Activated CD4-positive, alpha-beta memory T cell treated with anti-CD3 and anti-CD28 coated beads, Interleukin-2, amount 10 ng/mL, durations not matched to agents 7 days and 5 days (primary cell): Measurements from ENCODE around the gene F2RL3. TPM values are rescaled to one million over a fixed set of nuclear protein-coding genes. Genes with fewer than 3 reads are reported as not detected.
"Not testable (repeated sequence)": the region's sequence is repeated elsewhere in the genome, so short reads cannot be mapped to it uniquely, and the experiment has no call there.

Experiments used
- CTCF ChIA-PET: fragments of 350-600 bp; sonication (Branson Sonifier 250); formaldehyde crosslinking; loops from one replicate; lab custom pipeline; 2021; ENCODE audit warnings: antibody characterized with exemption, inconsistent platforms; lab: Charles Lee
- POLR2A ChIA-PET: fragments of 350-600 bp; sonication (Branson Sonifier 250); formaldehyde crosslinking; loops from one replicate; lab custom pipeline; 2021; ENCODE audit warnings: antibody characterized with exemption; lab: Charles Lee
- DNase-seq: peaks from one replicate; pipeline ENCODE4 v3.0.0-alpha.2; 2020
- H3K27ac Mint-ChIP-seq: one replicate; pipeline ENCODE4 v1.8.0; 2021; ENCODE audit warnings: mild to moderate bottlenecking, mixed read lengths
- H3K27me3 Mint-ChIP-seq: one replicate; pipeline ENCODE4 v1.8.0; 2021; ENCODE audit warnings: mixed read lengths
- H3K36me3 Mint-ChIP-seq: one replicate; pipeline ENCODE4 v1.8.0; 2021; ENCODE audit warnings: low read depth, mixed read lengths
- H3K4me1 Mint-ChIP-seq: one replicate; pipeline ENCODE4 v1.8.0; 2021; ENCODE audit warnings: mixed read lengths
- H3K4me3 Mint-ChIP-seq: one replicate; pipeline ENCODE4 v1.8.0; 2021; ENCODE audit warnings: mild to moderate bottlenecking, mixed read lengths
- H3K9me3 Mint-ChIP-seq: one replicate; pipeline ENCODE4 v1.8.0; 2021; ENCODE audit warnings: mixed read lengths
- total RNA-seq, 2 experiments: library from RNA; stranded (reverse); gene quantifications; one replicate each; pipeline ENCODE4 v1.2.3, GENCODE V29; 2021

Gene F2RL3
- total RNA-seq, 2 experiments from 2014 or later = 0.08 to 0.13 TPM

DNA sequence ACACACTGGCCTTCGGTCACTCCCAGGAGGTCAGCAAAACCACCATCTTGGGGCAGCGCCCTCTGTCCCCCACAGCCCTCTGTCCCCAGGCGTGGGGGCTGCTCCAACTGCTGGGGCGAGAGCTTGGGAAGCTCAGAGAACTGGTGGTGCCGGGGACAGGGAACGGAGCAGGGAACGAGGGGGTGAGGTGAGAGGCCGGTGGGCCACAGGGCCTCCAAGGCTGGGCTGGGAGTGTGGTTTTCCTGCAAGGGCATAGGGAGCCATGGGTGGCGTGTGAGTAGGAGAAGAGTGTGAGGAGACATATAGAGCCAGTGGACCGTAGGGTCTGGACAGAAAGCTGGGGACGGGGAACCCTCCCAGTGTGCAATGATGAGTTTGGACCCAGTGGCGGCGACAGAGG lies 34.1 kb downstream of the F2RL3 start:
- no peak for DNase-seq
- H3K27ac Mint-ChIP-seq = no peak overlapping the region
- H3K4me1 Mint-ChIP-seq = no peaks in the 10 kb centered on the region
- ChIA-PET POLR2A (no interaction called here), CTCF (no interaction called here)
- H3K4me3 Mint-ChIP-seq = no peak overlapping the region
- H3K36me3 Mint-ChIP-seq = no peaks in the 10 kb centered on the region
- H3K27me3 Mint-ChIP-seq = no peaks in the 10 kb centered on the region
- H3K9me3 Mint-ChIP-seq = peaks cover 16% of the 10 kb centered on the region

GRCh38 chr19:16927883-16928282 lies 39.1 kb downstream of the F2RL3 start:
- CTCF ChIA-PET = no interaction called here
- H3K27ac Mint-ChIP-seq = no peak overlapping the region
- no peaks in the 10 kb centered on the region for H3K36me3 Mint-ChIP-seq

DNA sequence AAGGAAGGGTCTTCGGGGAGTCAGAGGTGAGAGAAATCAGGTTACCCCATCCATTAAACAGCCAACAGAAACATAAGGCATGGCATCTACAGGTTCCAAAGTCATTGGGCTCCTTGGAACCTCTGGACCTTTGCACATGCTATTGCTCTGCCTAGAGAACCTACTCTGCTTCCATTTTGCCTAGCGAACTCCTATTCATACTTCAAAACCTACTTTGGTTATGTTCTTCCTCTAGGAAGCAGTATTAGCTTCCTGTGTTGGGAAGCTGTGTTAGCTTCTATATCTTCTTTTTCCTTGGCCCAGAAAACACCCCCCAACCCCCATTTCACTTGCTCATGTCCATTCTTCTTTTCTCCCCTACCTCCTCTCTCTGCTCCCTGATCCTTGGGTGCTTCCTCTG lies 39.6 kb downstream of the F2RL3 start:
- H3K27ac Mint-ChIP-seq = no peak overlapping the region
- H3K27me3 Mint-ChIP-seq = peaks cover 4% of the 10 kb centered on the region
- H3K4me1 Mint-ChIP-seq = no peaks in the 10 kb centered on the region
- POLR2A ChIA-PET = no interaction called here
- H3K9me3 Mint-ChIP-seq = peaks cover 24% of the 10 kb centered on the region
- CTCF ChIA-PET = no interaction called here
- H3K4me3 Mint-ChIP-seq = no peak overlapping the region
- H3K36me3 Mint-ChIP-seq = no peaks in the 10 kb centered on the region
- DNase-seq = no peak

More at GRCh38 chr19:16927883-16928282, 39.1 kb downstream of the F2RL3 start:
- DNase-seq = no peak
- Mint-ChIP-seq H3K9me3 (peaks cover 23% of the 10 kb centered on the region), H3K4me3 (no peak overlapping the region), H3K4me1 (no peaks in the 10 kb centered on the region), H3K27me3 (peaks cover 3% of the 10 kb centered on the region)
- POLR2A ChIA-PET = no interaction called here

DNA sequence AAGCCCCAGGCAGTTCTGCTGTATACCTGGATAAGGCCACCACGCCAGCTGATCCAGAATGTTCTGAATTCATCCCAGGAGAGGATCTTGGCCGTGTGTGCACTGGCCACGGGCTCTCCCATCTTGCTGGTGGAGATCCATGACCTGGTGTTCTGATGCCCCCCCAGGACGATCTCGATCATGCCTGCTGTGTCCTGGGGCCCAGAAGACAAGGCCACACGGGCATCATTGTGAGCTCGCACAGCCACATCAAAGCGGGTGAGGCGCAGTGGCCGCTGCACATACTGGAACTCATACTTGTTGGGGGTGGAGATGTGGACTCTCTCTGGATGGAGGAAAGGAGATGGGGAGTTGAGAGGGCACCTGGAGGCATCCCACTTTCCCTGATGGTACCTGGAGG lies 40.1 kb downstream of the F2RL3 start:
- Mint-ChIP-seq H3K27me3 (peaks cover 10% of the 10 kb centered on the region), H3K4me1 (no peaks in the 10 kb centered on the region), H3K27ac (no peak overlapping the region), H3K9me3 (peaks cover 30% of the 10 kb centered on the region), H3K4me3 (no peak overlapping the region), H3K36me3 (no peaks in the 10 kb centered on the region)
- CTCF ChIA-PET = no interaction called here
- no peak for DNase-seq
- POLR2A ChIA-PET = no interaction called here

DNA sequence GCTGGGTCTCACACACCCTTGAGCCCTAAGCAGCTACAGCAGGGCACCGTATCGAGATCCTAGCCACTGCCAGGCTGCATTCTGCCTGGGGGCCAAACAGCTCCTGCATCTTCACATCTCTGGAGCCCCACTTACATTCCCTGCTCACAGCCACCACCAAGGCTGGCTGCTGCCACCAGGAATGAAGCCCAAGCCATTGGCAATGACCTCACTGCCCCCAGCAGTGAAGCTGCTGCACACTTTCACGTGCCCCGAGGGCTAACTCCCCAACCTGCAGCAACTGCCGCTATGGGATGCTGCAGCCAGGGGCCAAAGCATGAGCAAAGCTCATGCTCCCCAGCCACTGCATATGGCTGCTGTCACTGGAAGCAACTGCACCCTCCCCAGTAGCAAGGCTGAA lies 42.0 kb downstream of the F2RL3 start:
- ChIA-PET POLR2A (no interaction called here), CTCF (no interaction called here)
- Mint-ChIP-seq H3K9me3 (peaks cover 33% of the 10 kb centered on the region), H3K27ac (no peak overlapping the region), H3K4me3 (no peak overlapping the region), H3K4me1 (no peaks in the 10 kb centered on the region), H3K27me3 (peaks cover 16% of the 10 kb centered on the region), H3K36me3 (no peaks in the 10 kb centered on the region)
- DNase-seq = no peak

DNA sequence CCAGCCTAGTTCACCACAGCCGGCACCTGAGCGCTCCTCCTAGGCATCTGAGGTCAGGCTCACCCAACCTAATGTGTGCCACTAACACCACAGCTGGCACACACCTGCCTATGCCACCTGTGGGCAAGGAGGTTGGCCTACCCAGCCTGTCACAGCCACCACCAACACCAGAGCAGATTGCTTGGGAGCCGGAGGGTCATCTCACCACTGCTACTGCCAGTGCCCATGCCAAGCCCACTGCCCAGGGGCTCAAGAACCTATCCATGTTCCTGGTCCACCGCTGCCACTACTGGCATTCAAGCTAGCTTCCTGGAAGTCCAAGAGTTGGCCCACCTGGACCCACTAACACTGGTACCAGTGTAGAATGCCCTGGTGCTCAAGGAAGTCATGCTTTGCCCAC lies 42.5 kb downstream of the F2RL3 start:
- CTCF ChIA-PET = no interaction called here
- H3K4me3 Mint-ChIP-seq = no peak overlapping the region

GRCh38 chr19:16934489-16934888 lies 45.7 kb downstream of the F2RL3 start:
- no peak overlapping the region for H3K27ac Mint-ChIP-seq

More for the DNA sequence above, 42.5 kb downstream of the F2RL3 start:
- H3K36me3 Mint-ChIP-seq = no peaks in the 10 kb centered on the region
- H3K27me3 Mint-ChIP-seq = peaks cover 16% of the 10 kb centered on the region
- no peak for DNase-seq
- POLR2A ChIA-PET = no interaction called here
- H3K9me3 Mint-ChIP-seq = peaks cover 35% of the 10 kb centered on the region
- H3K4me1 Mint-ChIP-seq = no peaks in the 10 kb centered on the region
- no peak overlapping the region for H3K27ac Mint-ChIP-seq

GRCh38 chr19:16936901-16937300 lies 48.1 kb downstream of the F2RL3 start:
- H3K27me3 Mint-ChIP-seq = peaks cover 14% of the 10 kb centered on the region
- CTCF ChIA-PET = no interaction called here
- H3K36me3 Mint-ChIP-seq = no peaks in the 10 kb centered on the region
- no peak for DNase-seq
- peaks cover 19% of the 10 kb centered on the region for H3K9me3 Mint-ChIP-seq
- no peak overlapping the region for H3K4me3 Mint-ChIP-seq
- H3K4me1 Mint-ChIP-seq = no peaks in the 10 kb centered on the region
- no peak overlapping the region for H3K27ac Mint-ChIP-seq
- POLR2A ChIA-PET = no interaction called here

More at GRCh38 chr19:16934489-16934888, 45.7 kb downstream of the F2RL3 start:
- DNase-seq = no peak
- no peaks in the 10 kb centered on the region for H3K4me1 Mint-ChIP-seq
- ChIA-PET CTCF (no interaction called here), POLR2A (no interaction called here)
- no peaks in the 10 kb centered on the region for H3K36me3 Mint-ChIP-seq
- no peak overlapping the region for H3K4me3 Mint-ChIP-seq
- peaks cover 25% of the 10 kb centered on the region for H3K9me3 Mint-ChIP-seq
- H3K27me3 Mint-ChIP-seq = peaks cover 16% of the 10 kb centered on the region

GRCh38 chr19:16937796-16938195 lies 49.0 kb downstream of the F2RL3 start:
- H3K36me3 Mint-ChIP-seq, H3K27ac Mint-ChIP-seq, CTCF ChIA-PET, DNase-seq, H3K4me1 Mint-ChIP-seq, POLR2A ChIA-PET, H3K4me3 Mint-ChIP-seq: not testable (repeated sequence)
- peaks cover 19% of the 10 kb centered on the region for H3K9me3 Mint-ChIP-seq
- peaks cover 14% of the 10 kb centered on the region for H3K27me3 Mint-ChIP-seq

- H3K27ac Mint-ChIP-seq = no peak overlapping the region
- peaks cover 19% of the 10 kb centered on the region for H3K9me3 Mint-ChIP-seq
- no peaks in the 10 kb centered on the region for H3K36me3 Mint-ChIP-seq
- no peak for DNase-seq
- no peak overlapping the region for H3K4me3 Mint-ChIP-seq
- ChIA-PET CTCF (no interaction called here), POLR2A (no interaction called here)
- peaks cover 14% of the 10 kb centered on the region for H3K27me3 Mint-ChIP-seq
- no peaks in the 10 kb centered on the region for H3K4me1 Mint-ChIP-seq
These were observed 49.4 kb downstream of the F2RL3 start for GRCh38 chr19:16938211-16938610.

DNA sequence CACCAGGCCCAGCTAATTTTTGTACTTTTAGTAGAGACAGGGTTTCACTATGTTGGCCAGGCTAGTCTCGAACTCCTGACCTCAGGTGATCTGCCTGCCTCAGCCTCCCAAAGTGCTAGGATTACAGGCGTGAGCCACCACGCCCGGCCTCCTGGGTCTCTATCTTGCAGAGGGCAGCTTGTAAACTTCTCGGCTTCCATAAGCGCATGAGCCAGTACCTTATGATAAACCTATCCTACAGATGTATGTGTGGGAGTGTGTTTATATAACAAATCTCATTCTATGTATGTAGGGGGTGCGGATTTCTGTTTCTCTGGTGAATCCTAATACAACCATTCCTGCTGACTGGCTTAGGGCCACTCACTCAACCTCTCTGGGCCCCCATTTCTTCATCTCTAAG lies 51.3 kb downstream of the F2RL3 start:
- CTCF ChIA-PET = interaction anchor here (0.7 kb wide), 1 partner anchor 104 kb away, joined by 5 read pairs; no protein-coding TSS in a partner anchor
- DNase-seq, H3K36me3 Mint-ChIP-seq, H3K9me3 Mint-ChIP-seq, H3K27me3 Mint-ChIP-seq, H3K4me1 Mint-ChIP-seq, H3K27ac Mint-ChIP-seq, POLR2A ChIA-PET, H3K4me3 Mint-ChIP-seq: not testable (repeated sequence)

- CTCF ChIA-PET = no interaction called here
These were observed 51.8 kb downstream of the F2RL3 start for GRCh38 chr19:16940626-16941025.

More at GRCh38 chr19:16940626-16941025, 51.8 kb downstream of the F2RL3 start:
- Mint-ChIP-seq H3K4me3 (no peak overlapping the region), H3K9me3 (peaks cover 3% of the 10 kb centered on the region), H3K27me3 (no peaks in the 10 kb centered on the region), H3K36me3 (no peaks in the 10 kb centered on the region), H3K4me1 (no peaks in the 10 kb centered on the region), H3K27ac (no peak overlapping the region)
- DNase-seq = no peak
- POLR2A ChIA-PET = no interaction called here
